HepG2 (cell line): ENCODE results near the gene TRRAP. TPM values are rescaled to one million over a fixed set of nuclear protein-coding genes. Genes with fewer than 3 reads are reported as not detected.
A peak's percentile ranks its signal among the peaks of the same experiment; 100 is the strongest.

Source experiments
- CEBPZ ChIP-seq: IDR thresholded peaks from 2 replicates; pipeline ENCODE4 v1.6.1; 2012; ENCODE audit warnings: low read length, improper control_type of control experiment
- CENPT ChIP-seq: sonication (generic); formaldehyde crosslinking; IDR thresholded peaks from 2 replicates; pipeline ENCODE4 v1.8.0; 2022; ENCODE audit warnings: low read depth, mild to moderate bottlenecking, moderate library complexity, missing genetic modification reagents
- CREM ChIP-seq, 2 experiments: sonication (generic) in 1 of 2; formaldehyde crosslinking in 1 of 2; IDR thresholded peaks; 2 replicates each; pipeline versions ENCODE4 v1.4.0 to v1.6.1; 2016 to 2020; ENCODE audit warnings: antibody characterized with exemption in 1 of 2, mild to moderate bottlenecking in 1 of 2, missing genetic modification reagents in 1 of 2
- GFI1 ChIP-seq: sonication (generic); formaldehyde crosslinking; IDR thresholded peaks from 2 replicates; pipeline ENCODE4 v1.5.0; 2020; ENCODE audit warnings: missing genetic modification reagents, mild to moderate bottlenecking, borderline replicate concordance
- HES4 ChIP-seq: sonication (generic); formaldehyde crosslinking; IDR thresholded peaks from 2 replicates; pipeline ENCODE4 v1.9.0; 2021; ENCODE audit warnings: mild to moderate bottlenecking, missing genetic modification reagents, borderline replicate concordance
- JUN ChIP-seq: sonication (generic); formaldehyde crosslinking; IDR thresholded peaks from 2 replicates; pipeline ENCODE4 v1.4.0; 2020; ENCODE audit warnings: mild to moderate bottlenecking, missing genetic modification reagents
- MEIS1 ChIP-seq: sonication (generic); formaldehyde crosslinking; IDR thresholded peaks from 2 replicates; pipeline ENCODE4 v1.9.0; 2021; ENCODE audit warnings: mild to moderate bottlenecking, missing genetic modification reagents, moderate library complexity, borderline replicate concordance
- NFIB ChIP-seq: sonication (generic); formaldehyde crosslinking; IDR thresholded peaks from 2 replicates; pipeline ENCODE4 v1.9.0; 2021; ENCODE audit warnings: missing genetic modification reagents, mild to moderate bottlenecking, borderline replicate concordance
- PBX3 ChIP-seq: sonication (generic); formaldehyde crosslinking; IDR thresholded peaks from 2 replicates; pipeline ENCODE4 v1.8.1; 2023; ENCODE audit warnings: missing genetic modification reagents, inconsistent platforms, borderline replicate concordance
- PHF5A ChIP-seq: IDR thresholded peaks from one replicate; pipeline ENCODE4 v1.6.1; 2018; ENCODE audit warnings: low read depth, missing genetic modification reagents; ENCODE audit not compliant: unreplicated experiment
- PRDM15 ChIP-seq: sonication (generic); formaldehyde crosslinking; IDR thresholded peaks from 2 replicates; pipeline ENCODE4 v1.4.0; 2020; ENCODE audit warnings: missing genetic modification reagents
- SP4 ChIP-seq: sonication (generic); formaldehyde crosslinking; IDR thresholded peaks from 2 replicates; pipeline ENCODE4 v1.8.1; 2023; ENCODE audit warnings: mild to moderate bottlenecking, missing genetic modification reagents
- SUZ12 ChIP-seq: fragments of 150-350 bp; IDR thresholded peaks from 2 replicates; pipeline ENCODE4 v1.6.1; 2014; ENCODE audit warnings: low read depth, low read length
- ZNF18 ChIP-seq: sonication (generic); formaldehyde crosslinking; IDR thresholded peaks from 2 replicates; pipeline ENCODE4 v1.8.0; 2022; ENCODE audit warnings: mild to moderate bottlenecking, missing genetic modification reagents; ENCODE audit not compliant: insufficient replicate concordance
- ZNF546 ChIP-seq: sonication (generic); formaldehyde crosslinking; conservative IDR thresholded peaks from 2 replicates; pipeline ENCODE4 v1.8.1; 2023; ENCODE audit warnings: mild to moderate bottlenecking, missing genetic modification reagents
- ZNF605 ChIP-seq: sonication (generic); formaldehyde crosslinking; IDR thresholded peaks from 2 replicates; pipeline ENCODE4 v1.8.0; 2022; ENCODE audit warnings: mild to moderate bottlenecking, missing genetic modification reagents
- ZNF879 ChIP-seq: sonication (generic); formaldehyde crosslinking; IDR thresholded peaks from 2 replicates; pipeline ENCODE4 v1.8.1; 2023; ENCODE audit warnings: missing genetic modification reagents
- ZSCAN20 ChIP-seq: sonication (generic); formaldehyde crosslinking; IDR thresholded peaks from 2 replicates; pipeline ENCODE4 v1.4.0; 2020; ENCODE audit warnings: missing genetic modification reagents, mild to moderate bottlenecking, borderline replicate concordance
- polyA plus RNA-seq, 8 experiments: library from polyadenylated mRNA; depleted of rRNA in 3 of 8; stranded (reverse) in 7 of 8; unstranded in 1 of 8; fragments of >200 nt; fragmentation: Illumina TruSeq in 4 of 8; extraction: Trizol in 4 of 8; gene quantifications; 2 replicates each; pipeline versions ENCODE4 v1.2.1 to v1.2.3, GENCODE V29; 2011 to 2016; ENCODE audit warnings: low read depth in 4 of 8, missing spikeins in 1 of 8, mixed read lengths in 1 of 8; ENCODE audit not compliant: insufficient read depth in 1 of 8
- total RNA-seq, 5 experiments: library from RNA; depleted of rRNA; stranded (reverse); fragments of >200 nt; fragmentation: Illumina TruSeq; extraction: Trizol; gene quantifications; 2 replicates each; pipeline ENCODE4 v1.2.3, GENCODE V29; 2016; ENCODE audit warnings: low read depth in 1 of 5

Gene TRRAP
- total and polyA plus RNA-seq, 2 of the 13 experiments (the other 11 are each of a cell fraction or from before 2014, with no cell fraction given) = 8.6 to 10.5 TPM

- TF ChIP-seq PBX3 (CRISPR knock-in tag) = no peak
- TF ChIP-seq GFI1 (CRISPR knock-in tag) = no peak
- TF ChIP-seq MEIS1 (CRISPR knock-in tag) = no peak
- TF ChIP-seq SP4 = no peak
- TF ChIP-seq NFIB (CRISPR knock-in tag) = no peak
- TF ChIP-seq SUZ12 = no peak
- no peak for TF ChIP-seq ZSCAN20 (CRISPR knock-in tag)
- TF ChIP-seq CEBPZ = no peak
- no peak for TF ChIP-seq ZNF879 (CRISPR knock-in tag)
- no peak for TF ChIP-seq CENPT (CRISPR knock-in tag)
- no peak for TF ChIP-seq ZNF546 (CRISPR knock-in tag)
- TF ChIP-seq HES4 = no peak
- no peak for TF ChIP-seq JUN (CRISPR knock-in tag)
- peak; percentile 16 for TF ChIP-seq ZNF18 (CRISPR knock-in tag)
- no peak for TF ChIP-seq CREM (IDR thresholded peaks at IDR 0.05)
- TF ChIP-seq CREM (CRISPR knock-in tag; IDR thresholded peaks at IDR 0.05) = no peak
- no peak for TF ChIP-seq PHF5A
- TF ChIP-seq PRDM15 (CRISPR knock-in tag) = no peak
- TF ChIP-seq ZNF605 = 0 out of 2 replicates have a peak, but pooled peaks have one; percentile 51
These were observed 504 bp upstream of the TRRAP start (continued) for GRCh38 chr7:98877692-98878364.
